WTC11 (cell line): Measurements from ENCODE around the gene FAM50A.

Experiments
- CTCF ChIP-seq: fragments of 200-600 bp; IDR thresholded peaks from 2 replicates; pipeline ENCODE4 v1.8.0; 2022; ENCODE audit warnings: antibody characterized with exemption
- E2F4 ChIP-seq: sonication (generic); formaldehyde crosslinking; IDR thresholded peaks from 2 replicates; pipeline ENCODE4 v1.8.1; 2022; ENCODE audit warnings: low read depth, mild to moderate bottlenecking, moderate library complexity, missing genetic modification reagents, borderline replicate concordance
- ELF4 ChIP-seq: sonication (generic); formaldehyde crosslinking; IDR thresholded peaks from 2 replicates; pipeline ENCODE4 v1.8.1; 2022; ENCODE audit warnings: low read depth, mild to moderate bottlenecking, moderate library complexity, missing genetic modification reagents
- ETV6 ChIP-seq: sonication (generic); formaldehyde crosslinking; IDR thresholded peaks from 2 replicates; pipeline ENCODE4 v1.8.1; 2022; ENCODE audit warnings: mild to moderate bottlenecking, missing genetic modification reagents
- FOXJ3 ChIP-seq: sonication (generic); formaldehyde crosslinking; IDR thresholded peaks from 2 replicates; pipeline ENCODE4 v1.9.0; 2021; ENCODE audit warnings: missing genetic modification reagents, mild to moderate bottlenecking, borderline replicate concordance
- ZSCAN18 ChIP-seq: fragments of 250-450 bp; sonication (Bioruptor Pico); IDR thresholded peaks from 2 replicates; pipeline ENCODE4 v2.1.2; 2022; ENCODE audit warnings: mild to moderate bottlenecking, moderate library complexity

GRCh38 chrX:154434394-154435168 is 9.4 kb upstream of the FAM50A start:
- TF ChIP-seq ZSCAN18 (CRISPR knock-in tag) (no peak), CTCF (no peak), FOXJ3 (CRISPR knock-in tag) (no peak), ETV6 (CRISPR knock-in tag) (no peak), E2F4 (CRISPR knock-in tag) (no peak), ELF4 (CRISPR knock-in tag) (no peak)
